ENCODE data around the gene MCF2. TPM values are rescaled to one million over a fixed set of nuclear protein-coding genes. Genes with fewer than 3 reads are reported as not detected.

MCF2 gene
- total and polyA plus RNA-seq, 2 of the 4 experiments (the other 2 are of a cell fraction): 0.07 TPM; not detected in 1

DNA sequence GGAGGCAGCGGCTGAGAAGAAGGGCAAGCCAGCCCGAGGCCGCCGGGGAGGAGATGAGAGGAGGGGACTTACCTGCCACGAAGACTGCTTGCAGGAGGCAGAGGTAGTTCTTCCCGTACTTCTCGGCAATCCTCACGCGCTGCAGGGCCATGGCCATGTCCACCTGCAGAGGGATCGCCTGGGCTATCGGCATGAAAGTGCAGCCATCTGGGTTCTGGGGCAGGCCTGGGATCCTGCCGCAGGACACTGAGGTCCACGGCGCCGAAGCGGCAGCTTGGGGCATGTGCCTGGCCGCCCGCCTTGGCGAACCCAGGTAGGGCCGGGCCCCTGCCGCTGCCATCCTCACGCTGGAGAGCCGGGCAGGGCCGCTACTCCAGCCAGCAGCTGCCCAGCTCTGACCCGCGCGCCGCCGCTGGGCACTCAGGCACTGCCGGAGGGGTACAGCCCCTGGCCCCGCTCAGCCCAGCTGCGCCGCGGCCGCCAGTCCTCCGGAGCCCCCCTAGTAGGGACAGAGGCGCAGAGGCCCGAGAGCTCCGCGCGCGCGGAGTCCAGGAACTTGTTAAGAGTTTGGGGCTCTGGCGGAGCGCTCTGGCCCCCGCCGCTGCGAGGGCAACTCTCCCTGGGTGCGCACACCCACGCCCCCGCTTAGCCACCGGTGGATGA is 16.0 kb downstream of the MCF2 start:
- ChIA-PET POLR2A (ENCODE audit: unreplicated experiment) (no interaction called here), CTCF (no interaction called here)
- no peak overlapping the region for H2BK120ac ChIP-seq (ENCODE audit: low read depth, low read length)
- no peak overlapping the region for H2BK15ac ChIP-seq (ENCODE audit: low read depth, low read length)
- H2BK5ac ChIP-seq (ENCODE audit: low read depth, low read length, poor library complexity, severe bottlenecking): no peak overlapping the region
- no peak overlapping the region for H4K91ac ChIP-seq (ENCODE audit: insufficient read depth, low read depth, low read length)
- H3K9me3 ChIP-seq (ENCODE audit: control insufficient read depth, insufficient read depth, low read length): no peaks in the 10 kb centered on the region
- H3K27me3 ChIP-seq (ENCODE audit: control insufficient read depth, insufficient read depth, low read length): peaks cover 7% of the 10 kb centered on the region; the same call in 1 of the 2 replicates
- H3K4me1 ChIP-seq (ENCODE audit: control insufficient read depth, insufficient read depth, low read length): no peaks in the 10 kb centered on the region
- TF ChIP-seq CHD1 (IDR thresholded peaks at IDR 0.05; ENCODE audit: low read depth, low read length): no peak
- no peak for TF ChIP-seq POLR2A (IDR thresholded peaks at IDR 0.05; ENCODE audit: low read depth, low read length)
- no peaks in the 10 kb centered on the region for H3K9me1 ChIP-seq (ENCODE audit: insufficient read depth, low read length)
- H3K18ac ChIP-seq (ENCODE audit: low read depth, low read length): no peak overlapping the region
- no peaks in the 10 kb centered on the region for H3K36me3 ChIP-seq (ENCODE audit: control insufficient read depth, insufficient read depth, low read length)
- no peaks in the 10 kb centered on the region for H3K79me1 ChIP-seq (ENCODE audit: low read depth in 1 of 2, low read length in 2 of 2)
- H2AK5ac ChIP-seq (ENCODE audit: low read depth, low read length): no peak overlapping the region
- H2AK9ac ChIP-seq (replicated peaks; ENCODE audit: low read depth, low read length, poor library complexity): no peak overlapping the region
- H3K27ac ChIP-seq (ENCODE audit: insufficient read depth, low read length): no peak overlapping the region
- ATAC-seq (ENCODE audit: low read depth) (peak; percentile 64), DNase-seq (no peak)
- no peak overlapping the region for H3K14ac ChIP-seq (replicated peaks; ENCODE audit: low read depth, low read length)
- peak overlapping the region; percentile 73 for H2AFZ ChIP-seq (replicated peaks; ENCODE audit: low read length, poor library complexity)
- peak overlapping the region; percentile 64 for H3K4me2 ChIP-seq (ENCODE audit: low read depth, low read length)
- no peaks in the 10 kb centered on the region for H4K20me1 ChIP-seq (ENCODE audit: insufficient read depth, low read length)
- no peak overlapping the region for H3K23ac ChIP-seq (ENCODE audit: low read depth, low read length)
- H3K4me3 ChIP-seq (ENCODE audit: insufficient read depth, low read depth, low read length): peak overlapping the region; percentile 23; the same call in 1 of the 2 replicates
- no peak overlapping the region for H4K5ac ChIP-seq (ENCODE audit: low read depth, low read length)
- H2BK20ac ChIP-seq (ENCODE audit: low read depth, low read length): no peak overlapping the region
- no peak overlapping the region for H3K56ac ChIP-seq (ENCODE audit: extremely low read depth, insufficient read depth, low read length)
- intact Hi-C loops (cut with micrococcal nuclease) (no loop called here), in situ Hi-C loops (cut with MboI; ENCODE audit: low sequenced_read_pairs) (no loop called here), dilution Hi-C loops (cut with HindIII; ENCODE audit: low sequenced_read_pairs, unreplicated experiment) (no loop called here)
- no peak overlapping the region for H3K4ac ChIP-seq (ENCODE audit: low read depth, low read length)
- 25% methylated on average over 21 of the region's 52 CpGs; no CpG with 5 or more reads in 1 of the 2 experiments for WGBS, 2 experiments (ENCODE audit: extremely low coverage in 2 of 2, insufficient read length in 1 of 2)
- H3K9ac ChIP-seq (ENCODE audit: low read depth, low read length): no peak overlapping the region
- BruUV-seq (replicated peaks): no TSS peak
- H4K8ac ChIP-seq (ENCODE audit: low read depth in 2 of 2, low read length in 2 of 2): no peak overlapping the region
